Peyer's patch (tissue), 4 donors: ENCODE measurements around the gene ESRRG.

Source experiments
- CTCF ChIP-seq, 6 experiments: fragments of 450-650 bp in 4 of 6; fragments of 200-600 bp in 2 of 6; sonication (generic) in 1 of 6; IDR thresholded peaks; one replicate each; pipeline ENCODE4 v1.5.1; 2017 to 2019; ENCODE audit warnings: antibody characterized with exemption in 6 of 6, mild to moderate bottlenecking in 3 of 6, moderate library complexity in 1 of 6
- POLR2A ChIP-seq, 2 donors: fragments of 450-650 bp; IDR thresholded peaks; one replicate each; pipeline ENCODE4 v1.5.1; 2017; ENCODE audit warnings: antibody characterized with exemption in 2 of 2, mild to moderate bottlenecking in 2 of 2, moderate library complexity in 2 of 2

DNA sequence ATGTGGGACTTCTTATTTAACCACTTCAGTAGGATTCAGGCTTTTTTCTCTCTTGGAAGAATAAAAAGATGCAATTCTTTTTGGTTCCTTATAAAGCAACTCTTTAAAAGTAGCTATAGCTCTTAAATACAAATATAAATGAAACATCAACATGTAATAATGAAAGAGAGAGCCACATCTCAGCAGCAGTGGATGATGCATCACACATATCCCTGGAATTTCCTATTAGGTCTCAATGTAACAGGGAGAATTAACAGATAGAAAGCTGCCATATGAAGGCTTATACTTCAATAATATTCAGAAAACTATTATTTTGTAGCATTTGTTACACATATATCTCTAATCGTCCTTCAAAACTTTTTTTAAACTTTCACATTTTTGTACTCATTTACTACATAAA is 181.0 kb downstream of the ESRRG start:
- TF ChIP-seq POLR2A (IDR thresholded peaks at IDR 0.05) (no peak), CTCF (IDR thresholded peaks at IDR 0.05) (no peak)
